Hematopoietic multipotent progenitor cell treated with erythropoietin and hydrocortisone succinate and interleukin-3 and kit ligand, for 6 days (in vitro differentiated cells): Measurements from ENCODE around the gene EFCAB9.
"Not testable (repeated sequence)": the region's sequence is repeated elsewhere in the genome, so short reads cannot be mapped to it uniquely, and the experiment has no call there.

Source experiments
- DNase-seq: peaks from one replicate; pipeline ENCODE4 v3.0.0-alpha.2; 2015

EFCAB9 gene

GRCh38 chr5:172193872-172194271, at the start of gene EFCAB9:
Gene EFCAB9, plus strand, starts transcription at chr5:172194172. Its CDS starts 1 bp downstream, at chr5:172194173.
- DNase-seq, result no peak

DNA sequence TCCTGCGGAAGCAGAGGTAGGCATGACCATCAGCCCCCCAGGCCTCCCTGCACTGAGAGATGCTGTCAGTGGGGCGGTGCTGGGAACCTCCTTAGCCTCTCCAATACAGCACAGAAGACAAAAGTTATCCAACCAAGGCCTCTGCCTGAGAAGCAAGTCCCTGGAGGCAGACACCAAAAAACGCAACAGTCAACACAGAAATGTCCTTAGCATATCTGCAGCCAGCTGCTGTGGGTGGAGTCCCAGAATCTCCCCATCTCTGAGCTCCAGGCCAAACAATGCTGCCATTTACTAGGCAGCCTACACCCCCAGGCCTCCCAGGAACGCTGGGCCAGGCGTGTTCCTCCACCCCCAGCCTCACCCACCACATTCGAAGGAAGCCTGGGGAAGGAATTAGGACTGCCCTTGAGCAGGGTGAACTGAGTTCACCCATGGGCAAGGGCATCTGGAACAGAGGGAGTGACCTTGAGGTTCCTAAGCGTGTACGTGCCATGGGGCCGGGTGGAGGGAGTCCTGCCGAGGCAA, 49.6 kb upstream of the EFCAB9 start:
- peak; percentile 96 for DNase-seq

GRCh38 chr5:172144931-172145869, 48.8 kb upstream of the EFCAB9 start:
- no peak for DNase-seq

DNA sequence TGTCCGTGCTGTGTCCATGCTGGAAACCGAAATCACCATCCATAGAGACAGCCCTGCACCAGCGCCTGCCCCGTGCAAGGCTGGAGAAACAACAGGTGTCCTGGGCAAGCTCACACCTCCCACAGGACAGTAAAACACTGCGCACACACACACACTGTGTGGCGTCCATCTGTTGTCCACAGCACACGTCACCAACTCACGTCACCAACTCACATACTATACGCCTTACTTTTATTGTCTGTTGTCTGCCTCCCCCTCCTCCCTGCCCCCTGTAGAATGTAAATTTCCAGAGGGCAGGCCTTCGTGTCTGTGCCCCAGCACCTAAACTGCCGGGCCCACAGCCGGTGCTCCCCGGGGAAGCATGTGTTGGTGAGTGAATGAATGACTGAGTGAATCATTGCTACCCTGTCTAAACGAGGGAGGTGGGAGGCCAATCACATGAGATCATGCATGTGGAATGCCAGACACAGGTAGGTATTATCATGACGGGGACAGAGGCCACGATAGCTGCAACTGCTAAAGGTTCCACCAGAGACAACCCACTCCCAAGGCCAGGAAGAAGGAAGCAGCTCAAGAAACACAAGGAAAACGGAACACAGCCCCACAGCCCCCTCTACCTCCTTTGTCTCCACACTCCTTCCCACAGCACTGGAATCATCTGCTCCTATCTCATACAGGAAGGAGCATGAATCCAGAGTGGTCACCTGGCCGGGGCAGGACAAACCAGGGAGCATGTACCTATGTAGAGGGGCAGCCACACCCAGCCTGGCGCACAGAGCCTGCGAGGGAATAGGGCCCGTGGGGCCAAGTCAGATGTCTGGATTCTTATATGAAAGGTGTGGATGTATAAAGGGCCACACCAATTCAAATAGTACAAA, 47.9 kb upstream of the EFCAB9 start:
- no peak for DNase-seq

DNA sequence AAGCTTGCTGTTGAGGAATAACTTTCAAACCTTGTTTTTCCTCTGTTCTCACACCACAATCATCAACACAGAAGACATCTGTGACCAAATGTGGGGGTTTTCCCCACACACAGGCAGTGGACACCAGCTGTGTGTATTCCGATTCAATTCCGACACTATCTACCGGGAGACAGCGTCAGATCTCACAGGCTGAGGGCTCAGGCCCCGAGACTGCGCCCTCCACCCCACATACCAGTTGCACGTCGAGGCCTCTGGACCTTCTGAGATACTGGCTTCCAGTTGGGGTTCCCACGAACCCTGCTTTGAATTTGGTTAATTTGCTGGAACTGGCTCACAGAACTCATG, 47.3 kb upstream of the EFCAB9 start:
- no peak for DNase-seq

- peak; percentile 90 for DNase-seq
Measured at GRCh38 chr5:172147857-172148256, 46.1 kb upstream of the EFCAB9 start.

GRCh38 chr5:172148381-172148780, 45.6 kb upstream of the EFCAB9 start:
- no peak for DNase-seq

- DNase-seq, result no peak
Measured at GRCh38 chr5:172149073-172149472, 44.9 kb upstream of the EFCAB9 start.

GRCh38 chr5:172149481-172149880, 44.5 kb upstream of the EFCAB9 start:
- not testable (repeated sequence) for DNase-seq

DNA sequence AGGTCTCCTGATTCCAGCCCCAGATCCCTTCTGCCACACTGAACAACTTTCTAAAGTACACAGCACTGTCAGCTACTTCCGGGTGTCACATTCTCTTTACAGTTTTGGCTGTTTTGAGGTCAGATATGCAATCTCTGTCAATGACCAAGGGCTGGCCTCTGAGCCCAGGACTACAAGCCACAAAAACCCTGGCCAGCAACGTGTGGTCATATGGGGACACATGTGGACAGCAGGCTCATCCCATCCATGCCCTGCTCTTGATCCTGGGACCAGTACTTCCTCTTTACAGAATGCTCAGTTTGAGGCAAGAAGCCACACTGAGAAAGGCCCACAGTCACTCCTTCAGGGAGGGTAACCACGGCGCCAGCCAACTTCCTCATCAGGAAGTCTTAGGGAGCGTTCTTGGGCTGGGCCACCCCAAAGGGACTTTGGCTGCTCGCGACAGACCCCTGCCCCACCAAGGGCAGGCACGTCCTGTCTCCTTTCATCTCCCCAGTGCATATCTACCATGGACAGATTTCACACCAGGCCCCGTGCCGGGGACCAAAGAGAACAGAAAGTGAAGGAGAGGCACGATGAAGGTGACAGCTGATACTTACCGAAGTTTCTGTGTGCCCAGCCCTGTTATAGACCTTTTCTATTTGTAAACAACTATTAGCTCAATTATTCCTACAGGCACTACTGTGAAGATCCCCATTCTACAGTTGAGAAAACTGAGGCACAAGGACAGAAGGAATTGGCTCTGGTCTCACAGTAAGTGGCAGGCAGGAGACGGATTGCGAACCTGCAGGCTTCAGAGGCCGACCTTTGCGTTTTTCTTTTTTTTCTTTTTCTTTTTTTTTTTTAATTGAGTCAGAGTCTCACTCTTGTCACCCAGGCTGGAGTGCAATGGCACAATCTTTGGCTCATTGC, 43.2 kb upstream of the EFCAB9 start:
- peak; percentile 77 for DNase-seq

GRCh38 chr5:172151661-172152210, 42.2 kb upstream of the EFCAB9 start:
- no peak for DNase-seq

DNA sequence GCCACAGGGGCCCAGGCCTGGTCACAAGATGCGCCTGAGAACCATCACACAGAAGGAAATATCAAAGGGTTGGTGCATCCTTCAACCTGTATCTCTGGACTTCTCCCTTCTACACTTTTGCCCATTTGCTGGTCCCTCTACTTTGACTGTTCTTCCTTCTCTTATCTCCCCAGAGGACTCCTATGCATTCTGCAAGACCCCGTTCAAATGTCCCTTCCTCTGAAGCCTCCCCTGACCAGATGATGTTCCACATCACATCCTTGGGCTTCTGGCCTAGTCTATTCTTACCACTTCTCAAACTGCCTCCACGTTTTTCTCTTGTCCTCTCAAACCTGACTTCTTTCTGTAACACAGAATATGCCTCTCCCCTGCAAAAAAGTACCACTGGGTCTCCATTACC, 40.3 kb upstream of the EFCAB9 start:
- no peak for DNase-seq

- DNase-seq, result not testable (repeated sequence)
Measured at GRCh38 chr5:172155101-172155500, 38.9 kb upstream of the EFCAB9 start.

DNA sequence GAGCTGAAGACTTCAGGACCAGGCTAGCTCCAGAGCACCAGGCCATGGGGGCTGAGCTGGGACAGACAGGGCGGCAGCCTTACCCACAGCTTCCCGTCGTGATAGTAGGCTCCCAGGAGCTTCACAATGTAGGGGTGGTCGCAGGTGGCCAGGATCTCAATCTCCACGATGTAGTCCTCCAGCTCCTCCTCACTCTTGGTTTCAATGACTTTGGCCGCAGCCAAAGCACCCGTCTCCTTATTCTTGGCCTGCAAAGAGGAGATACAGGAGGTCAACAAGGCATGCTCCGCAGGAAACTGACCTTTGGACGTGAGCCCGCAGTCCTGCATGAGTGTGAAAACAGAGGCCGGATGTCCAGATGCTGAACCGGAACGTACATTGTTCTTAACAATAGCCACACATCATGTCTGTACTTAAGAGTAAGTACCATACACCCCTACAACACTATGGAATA, 37.4 kb upstream of the EFCAB9 start:
- DNase-seq, result no peak

GRCh38 chr5:172159016-172159415, 35.0 kb upstream of the EFCAB9 start:
- DNase-seq, result no peak

DNA sequence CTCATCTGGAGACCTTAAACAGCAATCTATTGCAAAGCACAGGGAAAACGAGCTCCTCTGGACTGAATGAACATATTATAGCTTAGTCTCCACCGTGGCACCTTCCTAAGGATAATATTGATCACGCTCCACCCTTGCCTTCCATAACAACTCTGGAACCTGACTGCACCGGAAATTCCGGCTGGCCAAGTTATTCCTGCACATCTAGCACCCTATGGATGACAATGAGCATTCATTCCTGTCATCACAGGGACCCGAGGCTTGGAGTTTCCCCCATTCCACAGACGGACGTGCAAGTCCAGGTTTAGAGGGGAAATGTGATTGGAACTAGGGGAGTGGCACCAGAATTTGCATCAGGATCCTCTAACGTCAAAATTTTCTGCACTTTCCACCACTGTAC, 33.5 kb upstream of the EFCAB9 start:
- DNase-seq, result no peak

GRCh38 chr5:172162323-172162986, 31.5 kb upstream of the EFCAB9 start:
- no peak for DNase-seq

- no peak for DNase-seq
Measured at GRCh38 chr5:172162987-172163343, 31.0 kb upstream of the EFCAB9 start.

DNA sequence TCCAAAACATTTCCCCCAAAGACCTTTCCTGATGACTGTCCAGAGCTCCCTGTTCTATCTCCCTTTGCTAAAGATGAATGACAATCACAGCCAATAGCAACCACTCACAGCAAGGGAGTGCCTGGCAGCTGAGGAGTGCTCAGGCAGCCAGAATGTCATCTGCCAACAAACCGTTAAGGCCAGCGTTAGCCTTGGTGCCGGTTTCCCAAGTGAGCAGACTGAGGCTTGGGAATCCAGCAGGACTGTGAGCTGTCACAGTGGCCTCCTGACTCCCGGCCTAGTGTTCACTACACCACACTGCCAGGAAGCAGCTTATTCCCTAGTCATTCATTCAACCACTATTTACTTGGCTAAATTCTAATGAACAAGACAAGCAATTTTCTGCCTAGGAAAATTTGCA, 30.6 kb upstream of the EFCAB9 start:
- DNase-seq, result no peak

DNA sequence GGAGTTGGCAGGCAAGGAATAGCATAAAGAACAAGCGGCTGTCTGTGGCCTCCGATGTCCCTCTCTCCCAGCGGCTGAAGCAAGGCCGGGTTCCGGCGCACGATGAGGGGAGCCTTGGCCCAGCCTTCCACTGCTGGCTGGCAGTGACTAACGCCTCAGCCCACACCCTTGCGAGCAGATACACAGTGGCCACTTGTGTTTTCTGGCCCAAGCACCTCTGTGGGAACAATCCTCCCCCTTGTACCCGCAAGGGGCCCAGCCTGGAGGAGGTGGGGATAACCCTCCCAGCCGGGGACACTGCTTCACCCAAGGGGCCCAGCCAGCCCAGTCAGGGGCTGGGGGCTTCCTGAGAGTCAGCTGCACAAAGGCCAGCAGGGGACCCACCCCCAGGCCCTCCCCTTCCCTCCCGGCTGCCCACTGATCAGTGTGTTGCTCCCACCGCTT, 29.2 kb upstream of the EFCAB9 start:
- DNase-seq, result no peak

DNA sequence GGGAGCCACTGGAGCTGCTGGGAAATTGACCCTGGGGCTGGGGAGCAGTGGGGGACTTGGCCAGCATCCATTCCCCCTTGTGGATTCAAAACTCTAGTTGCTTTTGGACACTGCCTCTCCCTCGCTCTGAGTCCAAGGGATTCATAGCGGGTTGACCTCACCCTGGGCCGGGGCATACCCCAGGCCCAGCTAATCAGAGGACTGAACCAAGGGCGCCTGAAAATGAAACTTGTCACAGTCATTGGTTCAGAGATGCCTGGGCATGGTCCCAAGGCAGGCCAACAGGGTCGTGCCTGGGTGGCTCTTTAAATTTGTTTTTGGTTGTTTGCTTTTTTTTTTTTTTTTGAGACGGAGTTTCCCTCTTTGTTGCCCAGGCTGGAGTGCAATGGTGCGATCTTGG, 28.5 kb upstream of the EFCAB9 start:
- no peak for DNase-seq
